CD4-positive, alpha-beta T cell (primary cell): ENCODE data around the gene FAM110D. TPM values are rescaled to one million over a fixed set of nuclear protein-coding genes. Genes with fewer than 3 reads are reported as not detected.

ENCODE experiments used
- ATAC-seq: fragments of 200-7000 bp; cut with Tn5 transposase; one replicate; pipeline ENCODE4 v1.10.0; 2022; ENCODE audit warnings: mild to moderate bottlenecking; ENCODE audit not compliant: poor library complexity
- CTCF ChIA-PET: fragments of 350-600 bp; sonication (Branson Sonifier 250); formaldehyde crosslinking; loops from one replicate; lab custom pipeline; 2021; ENCODE audit warnings: antibody characterized with exemption, inconsistent platforms; lab: Charles Lee
- POLR2A ChIA-PET: fragments of 350-600 bp; sonication (Branson Sonifier 250); formaldehyde crosslinking; loops from one replicate; lab custom pipeline; 2021; ENCODE audit warnings: antibody characterized with exemption, inconsistent platforms; lab: Charles Lee
- DNase-seq, 14 experiments: peaks; one replicate each; pipeline ENCODE4 v3.0.0-alpha.2; 2013 to 2020; ENCODE audit warnings: mixed read lengths in 2 of 14
- H3K27ac ChIP-seq, 2 donors: one replicate each; pipeline versions ENCODE4 v1.5.1 to v1.7.0; 2013; ENCODE audit warnings: low read length in 2 of 2, low read depth in 1 of 2, mild to moderate bottlenecking in 1 of 2
- H3K27me3 ChIP-seq, 2 experiments: 1 replicate in 1 of 2; 2 replicates in 1 of 2; pipeline versions ENCODE4 v1.6.1 to v1.7.0; 2013; ENCODE audit warnings: low read length in 2 of 2, control low read depth in 1 of 2, mild to moderate bottlenecking in 1 of 2, moderate library complexity in 1 of 2; ENCODE audit not compliant: insufficient read depth in 2 of 2, control insufficient read depth in 1 of 2
- H3K36me3 ChIP-seq: one replicate; pipeline ENCODE4 v1.6.1; 2013; ENCODE audit warnings: low read length, control low read depth; ENCODE audit not compliant: insufficient read depth
- H3K4me1 ChIP-seq: one replicate; pipeline ENCODE4 v1.6.1; 2013; ENCODE audit warnings: low read length, control low read depth; ENCODE audit not compliant: insufficient read depth
- H3K4me3 ChIP-seq: one replicate; pipeline ENCODE4 v1.5.1; 2013; ENCODE audit warnings: mild to moderate bottlenecking, low read length, moderate library complexity
- H3K9me3 ChIP-seq, 2 experiments: 1 replicate in 1 of 2; 2 replicates in 1 of 2; pipeline versions ENCODE4 v1.6.1 to v1.7.0; 2013; ENCODE audit warnings: low read length in 2 of 2, mild to moderate bottlenecking in 2 of 2, control low read depth in 1 of 2, moderate library complexity in 1 of 2; ENCODE audit not compliant: control insufficient read depth in 1 of 2, insufficient read depth in 1 of 2
- H3K27ac Mint-ChIP-seq: one replicate; pipeline ENCODE4 v1.8.0; 2020; ENCODE audit warnings: mixed read lengths
- H3K27me3 Mint-ChIP-seq: one replicate; pipeline ENCODE4 v1.8.0; 2021; ENCODE audit warnings: mixed read lengths
- H3K36me3 Mint-ChIP-seq: one replicate; pipeline ENCODE4 v1.8.0; 2021; ENCODE audit warnings: low read depth, mixed read lengths
- H3K4me1 Mint-ChIP-seq: one replicate; pipeline ENCODE4 v1.8.0; 2021; ENCODE audit warnings: low read depth, mixed read lengths
- H3K4me3 Mint-ChIP-seq: one replicate; pipeline ENCODE4 v1.8.0; 2020; ENCODE audit warnings: mild to moderate bottlenecking, mixed read lengths
- H3K9me3 Mint-ChIP-seq: one replicate; pipeline ENCODE4 v1.8.0; 2020; ENCODE audit warnings: mixed read lengths
- intact Hi-C, 2 experiments: fragments of 100-400 bp; cut with DNase I in 1 of 2; cut with micrococcal nuclease in 1 of 2; formaldehyde crosslinking; loops; one replicate each; pipeline versions ENCODE4 v1.15.1 to v1.9.0; 2023 to 2025; cut with DNase I, micrococcal nuclease
- total RNA-seq, 174 experiments: library from RNA in 2 of 174; stranded (reverse) in 2 of 174; gene quantifications; one replicate each; pipeline ENCODE4 v1.2.3 and lab custom pipeline; 2021 to 2026
- TF ChIP-seq, protein P1 (sequence below): fragments of 200-600 bp; IDR thresholded peaks from one replicate; pipeline ENCODE4 v1.8.0; 2022; ENCODE audit warnings: antibody characterized with exemption, mild to moderate bottlenecking

FAM110D gene
- total RNA-seq, 2 experiments from 2014 or later: not detected

DNA sequence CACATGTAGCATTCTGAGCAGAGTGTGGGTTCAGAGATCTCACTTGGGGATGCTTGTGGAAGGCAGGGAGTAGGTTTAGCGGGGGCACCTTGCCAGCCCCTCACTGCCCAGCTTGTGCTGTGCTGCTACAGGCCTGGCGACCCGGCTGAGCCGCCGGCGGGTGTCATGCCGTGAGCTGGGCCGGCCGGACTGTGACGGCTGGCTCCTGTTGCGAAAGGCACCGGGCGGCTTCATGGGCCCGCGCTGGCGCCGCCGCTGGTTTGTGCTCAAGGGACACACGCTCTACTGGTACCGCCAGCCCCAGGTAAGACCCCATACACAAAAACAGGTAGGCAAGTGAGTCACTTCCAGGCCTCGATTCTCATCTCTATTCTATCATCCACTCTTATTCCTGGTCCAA, 26.0 kb downstream of the FAM110D start:
- no peak overlapping the region for H3K4me3 Mint-ChIP-seq
- no peak overlapping the region for H3K27ac ChIP-seq
- no peaks in the 10 kb centered on the region for H3K4me1 ChIP-seq
- no peaks in the 10 kb centered on the region for H3K27me3 Mint-ChIP-seq
- H3K4me3 ChIP-seq: no peak overlapping the region
- intact Hi-C loops: loop anchor here in 1 of 2 experiments (5.0 kb wide), 1 partner anchor 37 kb away; no protein-coding TSS in a partner anchor
- H3K9me3 Mint-ChIP-seq: no peaks in the 10 kb centered on the region
- H3K27ac Mint-ChIP-seq: no peak overlapping the region
- no peaks in the 10 kb centered on the region for H3K9me3 ChIP-seq
- H3K36me3 Mint-ChIP-seq: no peaks in the 10 kb centered on the region
- H3K36me3 ChIP-seq: no peaks in the 10 kb centered on the region
- H3K4me1 Mint-ChIP-seq: no peaks in the 10 kb centered on the region
- ATAC-seq (no peak), DNase-seq (no peak)
- POLR2A ChIA-PET: no interaction called here
- TF ChIP-seq, protein P1, sequence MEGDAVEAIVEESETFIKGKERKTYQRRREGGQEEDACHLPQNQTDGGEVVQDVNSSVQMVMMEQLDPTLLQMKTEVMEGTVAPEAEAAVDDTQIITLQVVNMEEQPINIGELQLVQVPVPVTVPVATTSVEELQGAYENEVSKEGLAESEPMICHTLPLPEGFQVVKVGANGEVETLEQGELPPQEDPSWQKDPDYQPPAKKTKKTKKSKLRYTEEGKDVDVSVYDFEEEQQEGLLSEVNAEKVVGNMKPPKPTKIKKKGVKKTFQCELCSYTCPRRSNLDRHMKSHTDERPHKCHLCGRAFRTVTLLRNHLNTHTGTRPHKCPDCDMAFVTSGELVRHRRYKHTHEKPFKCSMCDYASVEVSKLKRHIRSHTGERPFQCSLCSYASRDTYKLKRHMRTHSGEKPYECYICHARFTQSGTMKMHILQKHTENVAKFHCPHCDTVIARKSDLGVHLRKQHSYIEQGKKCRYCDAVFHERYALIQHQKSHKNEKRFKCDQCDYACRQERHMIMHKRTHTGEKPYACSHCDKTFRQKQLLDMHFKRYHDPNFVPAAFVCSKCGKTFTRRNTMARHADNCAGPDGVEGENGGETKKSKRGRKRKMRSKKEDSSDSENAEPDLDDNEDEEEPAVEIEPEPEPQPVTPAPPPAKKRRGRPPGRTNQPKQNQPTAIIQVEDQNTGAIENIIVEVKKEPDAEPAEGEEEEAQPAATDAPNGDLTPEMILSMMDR: no peak
- no peaks in the 10 kb centered on the region for H3K27me3 ChIP-seq
- CTCF ChIA-PET: no interaction called here

DNA sequence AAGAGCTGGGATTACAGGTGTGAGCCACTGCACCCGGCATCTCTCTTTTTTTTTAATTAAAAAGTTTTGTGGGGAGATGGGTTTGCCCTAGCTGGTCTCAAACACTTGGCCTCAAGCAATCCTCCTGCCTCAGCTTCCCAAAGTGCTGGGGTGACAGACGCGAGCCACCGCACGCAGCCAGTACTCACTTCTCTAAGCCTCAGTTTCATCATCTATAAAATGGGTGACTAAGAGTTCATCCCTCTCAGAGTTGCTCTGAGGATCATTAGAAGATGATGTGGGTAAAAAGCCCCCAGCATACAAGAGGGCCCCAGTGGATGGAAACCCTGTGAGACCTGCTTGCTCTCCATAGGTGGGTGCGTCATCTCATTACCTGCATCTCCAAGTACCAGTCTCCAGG, 29.0 kb downstream of the FAM110D start:
- CTCF ChIA-PET: no interaction called here
- Mint-ChIP-seq H3K4me1 (peaks cover 17% of the 10 kb centered on the region), H3K36me3 (no peaks in the 10 kb centered on the region), H3K9me3 (no peaks in the 10 kb centered on the region), H3K4me3 (no peak overlapping the region), H3K27me3 (no peaks in the 10 kb centered on the region), H3K27ac (no peak overlapping the region)
- ATAC-seq (no peak), DNase-seq (no peak)
- POLR2A ChIA-PET: no interaction called here
- TF ChIP-seq, protein P1: no peak
- H3K27me3 ChIP-seq: no peaks in the 10 kb centered on the region
- no peaks in the 10 kb centered on the region for H3K36me3 ChIP-seq
- no peak overlapping the region for H3K27ac ChIP-seq
- intact Hi-C loops: no loop called here
- no peaks in the 10 kb centered on the region for H3K9me3 ChIP-seq
- H3K4me1 ChIP-seq: peaks cover 11% of the 10 kb centered on the region
- H3K4me3 ChIP-seq: no peak overlapping the region

DNA sequence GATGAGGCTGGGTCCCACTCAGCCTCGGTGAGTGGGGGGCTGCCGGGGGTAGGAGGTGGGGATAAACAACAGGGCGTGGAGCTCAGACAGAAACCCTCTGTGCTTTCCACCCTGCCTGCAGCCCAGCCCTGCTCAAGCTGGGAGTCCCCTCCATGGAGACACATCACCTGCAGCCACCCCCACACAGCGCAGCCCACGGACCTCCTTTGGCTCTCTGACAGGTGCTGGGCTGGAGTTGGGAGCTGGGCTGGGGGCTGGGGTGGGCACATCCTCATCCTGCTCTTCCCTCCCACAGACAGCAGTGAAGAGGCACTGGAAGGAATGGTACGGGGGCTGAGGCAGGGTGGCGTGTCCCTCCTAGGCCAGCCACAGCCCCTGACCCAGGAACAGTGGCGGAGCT, 29.6 kb downstream of the FAM110D start:
- TF ChIP-seq, protein P1: no peak
- no peaks in the 10 kb centered on the region for H3K27me3 ChIP-seq
- H3K36me3 ChIP-seq: no peaks in the 10 kb centered on the region
- Mint-ChIP-seq H3K4me3 (no peak overlapping the region), H3K9me3 (no peaks in the 10 kb centered on the region), H3K36me3 (no peaks in the 10 kb centered on the region), H3K4me1 (peaks cover 17% of the 10 kb centered on the region), H3K27me3 (no peaks in the 10 kb centered on the region), H3K27ac (no peak overlapping the region)
- H3K4me3 ChIP-seq: no peak overlapping the region
- ChIA-PET CTCF (no interaction called here), POLR2A (interaction anchor here (1.2 kb wide), 1 partner anchor 45 kb away, joined by 3 read pairs; no protein-coding TSS in a partner anchor)
- peaks cover 11% of the 10 kb centered on the region for H3K4me1 ChIP-seq
- ATAC-seq (no peak), DNase-seq (no peak)
- intact Hi-C loops: no loop called here
- no peak overlapping the region for H3K27ac ChIP-seq
- no peaks in the 10 kb centered on the region for H3K9me3 ChIP-seq
